SU-DHL-6 (cell line): ENCODE measurements around the gene MAST4.

ENCODE experiments used
- H2AFZ ChIP-seq: fragments of 200-600 bp; sonication (generic); 2 replicates; pipeline ENCODE4 v1.6.1; 2014; ENCODE audit warnings: low read depth, mild to moderate bottlenecking, moderate library complexity, mixed read lengths, antibody characterized with exemption, low read length; ENCODE audit not compliant: severe bottlenecking
- H3F3A ChIP-seq: fragments of 200-600 bp; shearing (Covaris generic); 2 replicates; pipeline ENCODE4 v1.6.0; 2016; ENCODE audit warnings: antibody characterized with exemption, mild to moderate bottlenecking; ENCODE audit not compliant: insufficient read depth
- H3K27ac ChIP-seq: fragments of 200-600 bp; sonication (generic); 2 replicates; pipeline ENCODE4 v1.5.1; 2016; ENCODE audit warnings: low read depth, mild to moderate bottlenecking, low read length, moderate library complexity, mixed read lengths
- H3K27me3 ChIP-seq: fragments of 200-600 bp; sonication (generic), shearing (Covaris generic); 2 replicates; pipeline ENCODE4 v1.6.0; 2014; ENCODE audit warnings: mild to moderate bottlenecking, low read length
- H3K36me3 ChIP-seq: fragments of 200-600 bp; sonication (generic); 2 replicates; pipeline ENCODE4 v1.6.1; 2014; ENCODE audit warnings: mild to moderate bottlenecking, low read length, mixed read lengths
- H3K4me2 ChIP-seq: fragments of 300-600, 200-600 bp; shearing (Covaris generic), sonication (generic); 2 replicates; pipeline ENCODE4 v1.6.0; 2014; ENCODE audit warnings: low read length, low read depth, mild to moderate bottlenecking; ENCODE audit not compliant: poor library complexity, severe bottlenecking
- H3K4me3 ChIP-seq: fragments of 200-600 bp; sonication (generic); 2 replicates; pipeline ENCODE4 v1.5.1; 2014; ENCODE audit warnings: antibody characterized with exemption, low read length, mild to moderate bottlenecking, mixed read lengths; ENCODE audit not compliant: insufficient read depth, poor library complexity, severe bottlenecking
- H3K79me2 ChIP-seq: fragments of 200-600 bp; sonication (generic); 2 replicates; pipeline ENCODE4 v1.6.1; 2014; ENCODE audit warnings: mild to moderate bottlenecking, low read length, moderate library complexity; ENCODE audit not compliant: insufficient read depth
- H3K9ac ChIP-seq: fragments of 200-600 bp; sonication (generic); 2 replicates; pipeline ENCODE4 v1.7.0; 2014; ENCODE audit warnings: mild to moderate bottlenecking, low read length
- H3K9me2 ChIP-seq: fragments of 200-600 bp; sonication (generic); replicated peaks from 2 replicates; pipeline ENCODE4 v1.6.1; 2014; ENCODE audit warnings: low read length; ENCODE audit not compliant: insufficient read depth
- H3K9me3 ChIP-seq: fragments of 200-600 bp; sonication (generic); 2 replicates; pipeline ENCODE4 v1.6.1; 2014; ENCODE audit warnings: low read length, mixed read lengths; ENCODE audit not compliant: insufficient read depth
- H4K20me1 ChIP-seq: fragments of 200-600 bp; sonication (generic); 2 replicates; pipeline ENCODE4 v1.6.1; 2014; ENCODE audit warnings: low read depth, mild to moderate bottlenecking, antibody characterized with exemption, low read length, moderate library complexity, mixed read lengths
- CTCF ChIP-seq: fragments of 200-600 bp; sonication (generic); IDR thresholded peaks from one replicate; pipeline ENCODE4 v1.5.1; 2017; ENCODE audit warnings: antibody characterized with exemption, mild to moderate bottlenecking, low read length, moderate library complexity; ENCODE audit not compliant: insufficient read depth, poor library complexity, severe bottlenecking
- EZH2phosphoT487 ChIP-seq: fragments of 200-600 bp; sonication (generic), shearing (Covaris generic); conservative IDR thresholded peaks from 2 replicates; pipeline ENCODE4 v1.6.1; 2018; ENCODE audit warnings: mild to moderate bottlenecking, antibody characterized with exemption, low read length, moderate library complexity, mixed read lengths

MAST4 gene

GRCh38 chr5:66637994-66638393 is 41.8 kb downstream of the MAST4 start:
- H3K27ac ChIP-seq: no peak overlapping the region
- H4K20me1 ChIP-seq: no peaks in the 10 kb centered on the region
- no peaks in the 10 kb centered on the region for H3F3A ChIP-seq
- no peak overlapping the region for H3K4me3 ChIP-seq
- no peak overlapping the region for H3K9ac ChIP-seq
- no peaks in the 10 kb centered on the region for H3K9me3 ChIP-seq
- no peak overlapping the region for H2AFZ ChIP-seq
- no peaks in the 10 kb centered on the region for H3K36me3 ChIP-seq
- no peaks in the 10 kb centered on the region for H3K9me2 ChIP-seq
- no peaks in the 10 kb centered on the region for H3K27me3 ChIP-seq
- H3K4me2 ChIP-seq: no peak overlapping the region
- no peak for TF ChIP-seq CTCF
- no peak for TF ChIP-seq EZH2phosphoT487
- H3K79me2 ChIP-seq: no peaks in the 10 kb centered on the region

GRCh38 chr5:66639037-66639436 is 42.8 kb downstream of the MAST4 start:
- Histone ChIP-seq H3F3A (no peaks in the 10 kb centered on the region), H3K79me2 (no peaks in the 10 kb centered on the region), H2AFZ (no peak overlapping the region), H3K27ac (no peak overlapping the region), H3K36me3 (no peaks in the 10 kb centered on the region), H3K9me2 (no peaks in the 10 kb centered on the region), H4K20me1 (no peaks in the 10 kb centered on the region), H3K4me2 (no peak overlapping the region), H3K9ac (no peak overlapping the region), H3K27me3 (no peaks in the 10 kb centered on the region), H3K9me3 (no peaks in the 10 kb centered on the region), H3K4me3 (no peak overlapping the region)
- TF ChIP-seq EZH2phosphoT487: no peak
- no peak for TF ChIP-seq CTCF

DNA sequence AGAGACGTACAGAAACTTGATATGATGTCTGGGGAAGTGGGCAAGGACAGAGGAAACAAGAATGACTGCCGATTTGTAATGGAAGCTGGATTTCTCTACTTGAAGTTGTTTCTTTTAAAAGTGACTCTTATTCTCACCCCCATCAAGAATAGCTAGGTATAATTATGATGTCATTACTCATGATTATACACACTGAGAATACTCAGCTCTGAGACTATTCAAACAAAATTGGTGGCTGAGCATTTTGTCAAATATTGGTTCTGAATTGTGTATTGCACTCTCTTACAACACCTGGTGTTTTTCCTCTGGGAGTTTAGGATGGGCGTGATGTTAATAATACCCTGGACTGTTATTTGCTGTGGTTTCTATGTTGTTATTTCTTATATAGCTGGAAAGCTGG is 46.3 kb downstream of the MAST4 start:
- no peaks in the 10 kb centered on the region for H3K36me3 ChIP-seq
- H3K79me2 ChIP-seq: no peaks in the 10 kb centered on the region
- H3F3A ChIP-seq: no peaks in the 10 kb centered on the region
- TF ChIP-seq CTCF (no peak), EZH2phosphoT487 (no peak)
- H4K20me1 ChIP-seq: no peaks in the 10 kb centered on the region
- no peaks in the 10 kb centered on the region for H3K27me3 ChIP-seq
- H2AFZ ChIP-seq: no peak overlapping the region
- H3K9me3 ChIP-seq: no peaks in the 10 kb centered on the region
- no peak overlapping the region for H3K4me2 ChIP-seq
- no peak overlapping the region for H3K9ac ChIP-seq
- H3K27ac ChIP-seq: no peak overlapping the region
- H3K4me3 ChIP-seq: no peak overlapping the region
- H3K9me2 ChIP-seq: no peaks in the 10 kb centered on the region

DNA sequence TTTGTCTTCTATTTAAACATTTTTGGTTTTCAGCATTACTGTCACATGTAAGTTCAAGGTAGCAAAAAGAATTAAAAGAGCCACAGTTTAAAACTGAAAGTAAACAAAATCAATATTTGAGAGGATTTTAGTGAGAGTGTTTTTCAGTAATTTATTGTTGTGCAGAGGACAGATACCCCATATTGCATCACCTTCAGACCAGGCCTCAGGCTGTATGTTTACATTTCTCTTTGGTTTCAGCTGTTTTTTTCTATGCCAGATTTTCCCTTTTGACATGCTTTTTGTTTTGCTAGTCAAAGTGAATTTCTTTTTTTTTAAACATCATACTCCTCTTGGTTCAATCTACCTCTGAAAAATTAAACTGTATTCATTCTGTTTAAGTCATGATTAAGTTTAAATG is 47.2 kb downstream of the MAST4 start:
- H3K9me2 ChIP-seq: no peaks in the 10 kb centered on the region
- H3K4me3 ChIP-seq: no peak overlapping the region
- no peaks in the 10 kb centered on the region for H3K79me2 ChIP-seq
- no peak overlapping the region for H2AFZ ChIP-seq
- no peaks in the 10 kb centered on the region for H3K27me3 ChIP-seq
- no peaks in the 10 kb centered on the region for H3K36me3 ChIP-seq
- H3F3A ChIP-seq: no peaks in the 10 kb centered on the region
- no peaks in the 10 kb centered on the region for H4K20me1 ChIP-seq
- H3K9ac ChIP-seq: no peak overlapping the region
- no peaks in the 10 kb centered on the region for H3K9me3 ChIP-seq
- no peak overlapping the region for H3K27ac ChIP-seq
- TF ChIP-seq CTCF (no peak), EZH2phosphoT487 (no peak)
- H3K4me2 ChIP-seq: no peak overlapping the region
